IPS-NIHi11 (cell line): Measurements from ENCODE around the gene PATE1.

Experiments used
- DNase-seq: peaks from one replicate; pipeline ENCODE4 v3.0.0; 2012; ENCODE audit warnings: mixed read lengths, low spot score

Gene PATE1

DNA sequence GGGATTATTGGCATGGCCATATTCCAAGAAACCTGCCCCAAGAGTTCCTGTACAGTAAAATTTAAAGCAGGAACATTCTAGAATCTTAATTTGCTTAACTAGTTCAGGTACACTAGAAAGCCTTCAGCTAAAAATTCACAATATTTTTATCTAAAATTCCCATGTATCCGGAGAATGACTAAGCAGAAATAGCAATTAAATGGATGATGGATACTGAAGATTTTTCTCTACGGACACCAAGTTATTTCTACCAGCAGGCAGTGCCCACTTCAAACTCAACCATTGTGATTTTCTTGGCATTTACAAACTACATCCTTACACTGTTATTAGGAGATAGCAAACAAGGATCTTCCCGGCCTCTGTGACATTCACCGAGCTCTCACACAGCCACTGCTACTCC, 44.7 kb downstream of the PATE1 start:
- DNase-seq = no peak

DNA sequence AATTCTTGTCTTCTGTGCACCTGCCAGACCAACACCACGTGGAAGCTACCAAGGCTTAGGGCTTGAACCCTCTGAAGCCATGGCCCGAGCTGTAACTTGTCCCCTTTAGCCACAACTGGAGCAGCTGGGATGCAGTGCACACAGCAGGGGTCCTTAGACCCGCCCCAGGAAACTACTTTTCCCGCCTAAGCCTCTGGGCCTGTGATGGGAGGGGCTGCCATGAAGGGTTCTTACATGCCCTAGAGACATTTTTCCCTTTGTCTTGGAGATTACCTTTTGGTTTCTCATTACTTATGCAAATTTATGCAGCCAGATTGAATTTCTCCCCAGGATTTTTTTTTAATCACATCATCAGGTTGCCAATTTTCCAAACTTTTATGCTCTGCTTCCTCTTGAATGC, 51.6 kb downstream of the PATE1 start:
- DNase-seq = no peak
